Keratinocyte (primary cell): Measurements from ENCODE around the gene GNAI1.

ENCODE experiments used
- EZH2 ChIP-seq: IDR thresholded peaks from one replicate; pipeline ENCODE4 v1.6.1; 2012; ENCODE audit warnings: inconsistent platforms, mild to moderate bottlenecking, low read length, moderate library complexity
- TF ChIP-seq, protein P1 (sequence below), 3 experiments: IDR thresholded peaks in 1 of 3; conservative IDR thresholded peaks in 1 of 3; optimal IDR thresholded peaks in 1 of 3; 2 replicates in 2 of 3; 3 replicates in 1 of 3; pipeline versions ENCODE3 to v1.5.1; 2011; ENCODE audit warnings: low read length in 3 of 3, mild to moderate bottlenecking in 3 of 3, moderate library complexity in 2 of 3, control low read depth in 1 of 3, inconsistent platforms in 1 of 3; ENCODE audit not compliant: insufficient read depth in 2 of 3; ENCODE audit errors: extremely low read depth in 1 of 3

GRCh38 chr7:80247891-80248290, 113.3 kb downstream of the GNAI1 start:
- TF ChIP-seq, protein P1, sequence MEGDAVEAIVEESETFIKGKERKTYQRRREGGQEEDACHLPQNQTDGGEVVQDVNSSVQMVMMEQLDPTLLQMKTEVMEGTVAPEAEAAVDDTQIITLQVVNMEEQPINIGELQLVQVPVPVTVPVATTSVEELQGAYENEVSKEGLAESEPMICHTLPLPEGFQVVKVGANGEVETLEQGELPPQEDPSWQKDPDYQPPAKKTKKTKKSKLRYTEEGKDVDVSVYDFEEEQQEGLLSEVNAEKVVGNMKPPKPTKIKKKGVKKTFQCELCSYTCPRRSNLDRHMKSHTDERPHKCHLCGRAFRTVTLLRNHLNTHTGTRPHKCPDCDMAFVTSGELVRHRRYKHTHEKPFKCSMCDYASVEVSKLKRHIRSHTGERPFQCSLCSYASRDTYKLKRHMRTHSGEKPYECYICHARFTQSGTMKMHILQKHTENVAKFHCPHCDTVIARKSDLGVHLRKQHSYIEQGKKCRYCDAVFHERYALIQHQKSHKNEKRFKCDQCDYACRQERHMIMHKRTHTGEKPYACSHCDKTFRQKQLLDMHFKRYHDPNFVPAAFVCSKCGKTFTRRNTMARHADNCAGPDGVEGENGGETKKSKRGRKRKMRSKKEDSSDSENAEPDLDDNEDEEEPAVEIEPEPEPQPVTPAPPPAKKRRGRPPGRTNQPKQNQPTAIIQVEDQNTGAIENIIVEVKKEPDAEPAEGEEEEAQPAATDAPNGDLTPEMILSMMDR (optimal IDR thresholded peaks at IDR 0.05 in 1 of 3, IDR thresholded peaks at IDR 0.05 in 1 of 3, conservative IDR thresholded peaks at IDR 0.05 in 1 of 3; ENCODE audit: extremely low read depth in 1 of 3, insufficient read depth in 2 of 3, low read length in 3 of 3): no peak
- TF ChIP-seq EZH2: no peak
